ELR (cell line): ENCODE measurements around the gene REST.
"Not testable (repeated sequence)": the region's sequence is repeated elsewhere in the genome, so short reads cannot be mapped to it uniquely, and the experiment has no call there.

ENCODE experiments used
- DNase-seq: peaks from one replicate; pipeline ENCODE4 v3.0.0-alpha.2; 2015; ENCODE audit warnings: low read depth

REST gene

GRCh38 chr4:56907489-56908205, at the start of gene REST:
Gene REST, plus strand, starts transcription at chr4:56907900. Its CDS starts 2,739 bp downstream, at chr4:56910639.
- peak; percentile 81 for DNase-seq

- DNase-seq: no peak
These were observed 47.9 kb upstream of the REST start for GRCh38 chr4:56859841-56860240.

- DNase-seq: no peak
These were observed 46.9 kb upstream of the REST start for GRCh38 chr4:56860781-56861180.

GRCh38 chr4:56861360-56861759, 46.3 kb upstream of the REST start:
- peak; percentile 31 for DNase-seq

GRCh38 chr4:56863441-56864139, 44.1 kb upstream of the REST start:
- peak; percentile 54 for DNase-seq

GRCh38 chr4:56870946-56871345, 36.8 kb upstream of the REST start:
- DNase-seq: no peak

GRCh38 chr4:56871371-56871866, 36.3 kb upstream of the REST start:
- DNase-seq: no peak

- DNase-seq: no peak
These were observed 33.5 kb upstream of the REST start for GRCh38 chr4:56874166-56874565.

- no peak for DNase-seq
These were observed 32.8 kb upstream of the REST start for GRCh38 chr4:56874923-56875322.

- DNase-seq: no peak
These were observed 31.4 kb upstream of the REST start for GRCh38 chr4:56876264-56876663.

- no peak for DNase-seq
These were observed 27.7 kb upstream of the REST start for GRCh38 chr4:56879996-56880395.

- DNase-seq: no peak
These were observed 27.1 kb upstream of the REST start for GRCh38 chr4:56880572-56880971.

- not testable (repeated sequence) for DNase-seq
These were observed 23.2 kb upstream of the REST start for GRCh38 chr4:56884511-56884910.

- DNase-seq: no peak
These were observed 15.0 kb upstream of the REST start for GRCh38 chr4:56892691-56893090.

GRCh38 chr4:56897842-56898241, 9.9 kb upstream of the REST start:
- not testable (repeated sequence) for DNase-seq

- DNase-seq: not testable (repeated sequence)
These were observed 7.5 kb upstream of the REST start for GRCh38 chr4:56900186-56900585.

- no peak for DNase-seq
These were observed 5.0 kb upstream of the REST start for GRCh38 chr4:56902703-56903102.

- DNase-seq: no peak
These were observed 1.9 kb upstream of the REST start for GRCh38 chr4:56905796-56906195.

- peak; percentile 4 for DNase-seq
These were observed 959 bp upstream of the REST start for GRCh38 chr4:56906489-56907393.

- peak; percentile 76 for DNase-seq
These were observed 746 bp downstream of the REST start for GRCh38 chr4:56908206-56909085.
